GM12878 (cell line): ENCODE results near the gene IDH3B. TPM values are rescaled to one million over a fixed set of nuclear protein-coding genes. Genes with fewer than 3 reads are reported as not detected.

Experiments used
- ATAC-seq: fragments of 200-7000 bp; cut with Tn5 transposase; 3 replicates; pipeline ENCODE4 v1.9.1; 2020; ENCODE audit warnings: mild to moderate bottlenecking, moderate library complexity
- BruUV-seq: library from RNA; stranded (reverse); fragments of 400-500 nt; replicated peaks from 2 replicates; lab custom pipeline; 2021; lab: Mats Ljungman, UMichigan
- CTCF ChIA-PET: fragments of 300-600 bp; sonication (Branson Sonifier 250); formaldehyde crosslinking; extraction: SDS; loops from one replicate; lab custom pipeline; 2021; ENCODE audit warnings: inconsistent platforms; lab: Yijun Ruan, JAX
- POLR2A ChIA-PET: fragments of 350-600 bp; formaldehyde crosslinking; extraction: SDS; loops from one replicate; lab custom pipeline; 2021; ENCODE audit warnings: inconsistent platforms; lab: Charles Lee
- RAD21 ChIA-PET: fragments of 300-600 bp; sonication (Branson Sonifier 250); formaldehyde crosslinking; loops from one replicate; lab custom pipeline; 2023; ENCODE audit warnings: antibody characterized with exemption; ENCODE audit not compliant: unreplicated experiment; lab: Charles Lee
- SMC1A ChIA-PET: fragments of 300-600 bp; sonication (Branson Sonifier 250); formaldehyde crosslinking; loops from one replicate; lab custom pipeline; 2023; ENCODE audit not compliant: unreplicated experiment, uncharacterized antibody; lab: Charles Lee
- DNase-seq: peaks from one replicate; pipeline ENCODE4 v3.0.0-alpha.2; 2011; ENCODE audit warnings: low read depth, low spot score
- FAIRE-seq: peaks from 3 replicates; lab custom pipeline; 2011; peaks lifted over from hg19 to GRCh38; lab: Jason Lieb, UNC
- H2AFZ ChIP-seq: 2 replicates; pipeline ENCODE4 v1.6.0; 2011; ENCODE audit warnings: low read depth, low read length, control low read depth; ENCODE audit not compliant: control insufficient read depth
- H3K27ac ChIP-seq: 2 replicates; pipeline ENCODE4 v1.5.1; 2011; ENCODE audit warnings: control low read depth; ENCODE audit not compliant: control insufficient read depth, insufficient read depth
- H3K27me3 ChIP-seq, 2 experiments: replicated peaks in 1 of 2; 2 replicates each; pipeline versions ENCODE4 v1.6.0 to v1.6.1; 2011; ENCODE audit warnings: low read length in 1 of 2; ENCODE audit not compliant: control insufficient read depth in 2 of 2, insufficient read depth in 2 of 2
- H3K36me3 ChIP-seq, 2 experiments: 2 replicates each; pipeline ENCODE4 v1.5.1; 2011; ENCODE audit warnings: low read length in 1 of 2; ENCODE audit not compliant: control insufficient read depth in 2 of 2, insufficient read depth in 2 of 2
- H3K4me1 ChIP-seq: 2 replicates; pipeline ENCODE4 v1.6.1; 2011; ENCODE audit warnings: mild to moderate bottlenecking, low read length, moderate library complexity, mixed read lengths; ENCODE audit not compliant: control insufficient read depth, insufficient read depth
- H3K4me2 ChIP-seq: 2 replicates; pipeline ENCODE4 v1.6.0; 2011; ENCODE audit warnings: control low read depth; ENCODE audit not compliant: control insufficient read depth, insufficient read depth
- H3K4me3 ChIP-seq: fragments of 200-600 bp; sonication (generic); 2 replicates; pipeline ENCODE4 v1.5.1; 2016
- H3K79me2 ChIP-seq: 2 replicates; pipeline ENCODE4 v1.6.0; 2011; ENCODE audit warnings: low read length; ENCODE audit not compliant: control insufficient read depth, insufficient read depth
- H3K9ac ChIP-seq: 2 replicates; pipeline ENCODE4 v1.8.0; 2011; ENCODE audit warnings: low read length, control low read depth, mixed read lengths; ENCODE audit not compliant: control insufficient read depth, insufficient read depth
- H3K9me3 ChIP-seq: replicated peaks from 3 replicates; pipeline ENCODE4 v1.5.1; 2011; ENCODE audit warnings: mild to moderate bottlenecking, low read length; ENCODE audit not compliant: control insufficient read depth, insufficient read depth
- H4K20me1 ChIP-seq: 2 replicates; pipeline ENCODE4 v1.6.0; 2011; ENCODE audit not compliant: control insufficient read depth, insufficient read depth
- BMI1 ChIP-seq: fragments of 450-650 bp; IDR thresholded peaks from 2 replicates; pipeline ENCODE4 v1.6.1; 2016; ENCODE audit warnings: mild to moderate bottlenecking, moderate library complexity, borderline replicate concordance
- IRF4 ChIP-seq: IDR thresholded peaks from 2 replicates; pipeline ENCODE4 v1.6.1; 2011; ENCODE audit warnings: low read depth, low read length
- JUNB ChIP-seq: IDR thresholded peaks from 2 replicates; pipeline ENCODE4 v1.6.1; 2016; ENCODE audit warnings: antibody characterized with exemption, mild to moderate bottlenecking
- KLF5 ChIP-seq: fragments of 450-650 bp; IDR thresholded peaks from 2 replicates; pipeline ENCODE4 v1.6.1; 2014; ENCODE audit warnings: mild to moderate bottlenecking; ENCODE audit not compliant: partially characterized antibody
- NR2C1 ChIP-seq: fragments of 450-650 bp; IDR thresholded peaks from 2 replicates; pipeline ENCODE4 v1.6.1; 2017; ENCODE audit warnings: antibody characterized with exemption, mild to moderate bottlenecking, moderate library complexity
- NR2F1 ChIP-seq: fragments of 450-650 bp; conservative IDR thresholded peaks from 2 replicates; pipeline ENCODE4 v1.6.1; 2017; ENCODE audit warnings: mild to moderate bottlenecking
- RB1 ChIP-seq: fragments of 450-650 bp; formaldehyde crosslinking; IDR thresholded peaks from 2 replicates; pipeline ENCODE4 v1.6.1; 2017; ENCODE audit warnings: mild to moderate bottlenecking, borderline replicate concordance
- SIN3A ChIP-seq: IDR thresholded peaks from 2 replicates; pipeline ENCODE4 v1.6.1; 2012; ENCODE audit warnings: low read depth, low read length, improper control_type of control experiment
- TCF7 ChIP-seq: IDR thresholded peaks from 2 replicates; pipeline ENCODE4 v1.6.1; 2014; ENCODE audit warnings: antibody characterized with exemption, borderline replicate concordance
- YBX1 ChIP-seq: fragments of 450-650 bp; IDR thresholded peaks from 2 replicates; pipeline ENCODE4 v1.6.1; 2016; ENCODE audit warnings: antibody characterized with exemption
- ZNF274 ChIP-seq: IDR thresholded peaks from one replicate; pipeline ENCODE4 v1.8.0; 2011; ENCODE audit not compliant: insufficient read length, insufficient read depth
- WGBS: methylation state at CpG from one replicate; pipeline ENCODE4 v1.1.6; 2016; ENCODE audit warnings: low lambda C conversion rate; ENCODE audit not compliant: insufficient replicate concordance, insufficient coverage; ENCODE audit errors: missing lambda C conversion rate; 5-methylcytosine and 5-hydroxymethylcytosine counted together
- in situ Hi-C: fragments of 300-500 bp; cut with MboI; formaldehyde crosslinking; loops from 9 replicates; pipeline ENCODE4 v1.14.3; 2018; ENCODE audit warnings: mixed read lengths
- intact Hi-C: fragments of 100-400 bp; cut with micrococcal nuclease; formaldehyde crosslinking; loops from one replicate; pipeline ENCODE4 v1.14.2; 2022; ENCODE audit not compliant: unreplicated experiment
- polyA plus RNA-seq, 11 experiments: library from polyadenylated mRNA; depleted of rRNA in 4 of 11; unstranded in 6 of 11; stranded (reverse) in 5 of 11; fragments of >200 nt; fragmentation: Nextera tagmentation in 4 of 11; fragmentation: Illumina TruSeq in 1 of 11; extraction: Ambion mirVana in 4 of 11; extraction: Trizol in 1 of 11; gene quantifications; 1 replicate in 1 of 11; 2 replicates in 10 of 11; pipeline versions ENCODE4 v1.2.1 to v1.2.3, GENCODE V29; 2011 to 2016; ENCODE audit warnings: inconsistent platforms in 2 of 11, missing spikeins in 2 of 11, low read depth in 1 of 11
- total RNA-seq, 4 experiments: library from RNA; depleted of rRNA in 3 of 4; stranded (reverse); fragments of >200 nt in 3 of 4; fragmentation: Illumina TruSeq in 1 of 4; extraction: Trizol in 1 of 4; gene quantifications; 2 replicates each; pipeline versions ENCODE4 v1.2.1 to v1.2.3, GENCODE V29; 2013 to 2021

IDH3B gene
- total and polyA plus RNA-seq, 10 of the 15 experiments (the other 5 are each of a cell fraction or from before 2014, with no cell fraction given) = 65.3 to 177 (median 121) TPM

GRCh38 chr20:2680046-2680445, 16.0 kb upstream of the IDH3B start (continued):
- no peak for TF ChIP-seq BMI1
- no peak for TF ChIP-seq IRF4
- TF ChIP-seq SIN3A = no peak
- TF ChIP-seq ZNF274 = no peak

- in situ Hi-C loops (no loop called here), intact Hi-C loops (no loop called here)
- ChIA-PET SMC1A (no interaction called here), POLR2A (no interaction called here), RAD21 (interaction anchor here (1.1 kb wide), 1 partner anchor 151 kb away, joined by 3 read pairs; no protein-coding TSS in a partner anchor), CTCF (interaction anchor here (0.7 to 1.7 kb wide), 4 partner anchors 104 to 153 kb away, joined by 3 to 7 read pairs (median 4); no protein-coding TSS in a partner anchor)
- no peaks in the 10 kb centered on the region for H3K9me3 ChIP-seq
- no peaks in the 10 kb centered on the region for H4K20me1 ChIP-seq
- H3K9ac ChIP-seq = no peak overlapping the region
- no peaks in the 10 kb centered on the region for H3K4me1 ChIP-seq
- no peak for FAIRE-seq
- H2AFZ ChIP-seq = no peak overlapping the region
- no peak for ATAC-seq
- no peak overlapping the region for H3K4me2 ChIP-seq
- H3K79me2 ChIP-seq = no peaks in the 10 kb centered on the region
- BruUV-seq = no TSS peak
- H3K27ac ChIP-seq = no peak overlapping the region
- H3K27me3 ChIP-seq = peaks cover 0 to 5% of the 10 kb centered on the region in 2 experiments; a peak in 2 of 4 replicates
- no peak for DNase-seq
- 41% methylated on average over 4 of the region's 4 CpGs for WGBS
- no peaks in the 10 kb centered on the region for H3K36me3 ChIP-seq
- no peak for TF ChIP-seq JUNB
- no peak for TF ChIP-seq KLF5
- H3K4me3 ChIP-seq = no peak overlapping the region
Observed at GRCh38 chr20:2673453-2673852, 9.4 kb upstream of the IDH3B start.

- Histone ChIP-seq H3K79me2 (no peaks in the 10 kb centered on the region), H4K20me1 (no peaks in the 10 kb centered on the region), H3K4me3 (no peak overlapping the region), H3K4me2 (no peak overlapping the region), H3K27me3 (peaks cover 0 to 5% of the 10 kb centered on the region in 2 experiments; a peak in 2 of 4 replicates), H3K9me3 (no peaks in the 10 kb centered on the region), H2AFZ (no peak overlapping the region), H3K27ac (no peak overlapping the region), H3K4me1 (no peaks in the 10 kb centered on the region), H3K9ac (no peak overlapping the region), H3K36me3 (no peaks in the 10 kb centered on the region)
- 0% methylated on average over 3 of the region's 3 CpGs for WGBS
- no TSS peak for BruUV-seq
- POLR2A ChIA-PET = no interaction called here
- ATAC-seq = no peak
- DNase-seq = no peak
- intact Hi-C loops (no loop called here), in situ Hi-C loops (no loop called here)
- SMC1A ChIA-PET = no interaction called here
- no peak for FAIRE-seq
- CTCF ChIA-PET = interaction anchor here (0.9 to 1.7 kb wide), 3 partner anchors 21 to 251 kb away, joined by 3 to 5 read pairs (median 5); no protein-coding TSS in a partner anchor
- TF ChIP-seq TCF7 = no peak
- TF ChIP-seq NR2F1 = no peak
- TF ChIP-seq NR2C1 = no peak
- TF ChIP-seq YBX1 = no peak
- no peak for TF ChIP-seq RB1
- RAD21 ChIA-PET = interaction anchor here (0.6 kb wide), 1 partner anchor 22 kb away, joined by 3 read pairs; no protein-coding TSS in a partner anchor
Observed at GRCh38 chr20:2672446-2672845, 8.4 kb upstream of the IDH3B start.
